HL-60 (cell line): Measurements from ENCODE around the gene BACE1.
"Not testable (repeated sequence)": the region's sequence is repeated elsewhere in the genome, so short reads cannot be mapped to it uniquely, and the experiment has no call there.

Experiments used
- CTCF ChIP-seq: IDR thresholded peaks from one replicate; pipeline ENCODE4 v1.5.1; 2011; ENCODE audit warnings: low read length, control low read depth, inconsistent platforms; ENCODE audit not compliant: insufficient read depth
- GABPA ChIP-seq: IDR thresholded peaks from 2 replicates; pipeline ENCODE4 v1.6.1; 2012; ENCODE audit warnings: low read depth
- POLR2AphosphoS5 ChIP-seq: IDR thresholded peaks from 2 replicates; pipeline ENCODE4 v1.6.1; 2012; ENCODE audit warnings: low read depth
- REST ChIP-seq: IDR thresholded peaks from 2 replicates; pipeline ENCODE4 v1.6.1; 2012; ENCODE audit warnings: low read depth; ENCODE audit not compliant: insufficient replicate concordance
- SPI1 ChIP-seq: IDR thresholded peaks from 2 replicates; pipeline ENCODE4 v1.6.1; 2012; ENCODE audit warnings: low read depth, mild to moderate bottlenecking, borderline replicate concordance

- not testable (repeated sequence) for TF ChIP-seq CTCF, REST, SPI1, POLR2AphosphoS5, GABPA
Observed at GRCh38 chr11:117264624-117265323, 51.3 kb downstream of the BACE1 start.
